ENCODE results near the gene NSG1.
"Not testable (repeated sequence)": the region's sequence is repeated elsewhere in the genome, so short reads cannot be mapped to it uniquely, and the experiment has no call there.

The NSG1 gene, protein sequence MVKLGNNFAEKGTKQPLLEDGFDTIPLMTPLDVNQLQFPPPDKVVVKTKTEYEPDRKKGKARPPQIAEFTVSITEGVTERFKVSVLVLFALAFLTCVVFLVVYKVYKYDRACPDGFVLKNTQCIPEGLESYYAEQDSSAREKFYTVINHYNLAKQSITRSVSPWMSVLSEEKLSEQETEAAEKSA

DNA sequence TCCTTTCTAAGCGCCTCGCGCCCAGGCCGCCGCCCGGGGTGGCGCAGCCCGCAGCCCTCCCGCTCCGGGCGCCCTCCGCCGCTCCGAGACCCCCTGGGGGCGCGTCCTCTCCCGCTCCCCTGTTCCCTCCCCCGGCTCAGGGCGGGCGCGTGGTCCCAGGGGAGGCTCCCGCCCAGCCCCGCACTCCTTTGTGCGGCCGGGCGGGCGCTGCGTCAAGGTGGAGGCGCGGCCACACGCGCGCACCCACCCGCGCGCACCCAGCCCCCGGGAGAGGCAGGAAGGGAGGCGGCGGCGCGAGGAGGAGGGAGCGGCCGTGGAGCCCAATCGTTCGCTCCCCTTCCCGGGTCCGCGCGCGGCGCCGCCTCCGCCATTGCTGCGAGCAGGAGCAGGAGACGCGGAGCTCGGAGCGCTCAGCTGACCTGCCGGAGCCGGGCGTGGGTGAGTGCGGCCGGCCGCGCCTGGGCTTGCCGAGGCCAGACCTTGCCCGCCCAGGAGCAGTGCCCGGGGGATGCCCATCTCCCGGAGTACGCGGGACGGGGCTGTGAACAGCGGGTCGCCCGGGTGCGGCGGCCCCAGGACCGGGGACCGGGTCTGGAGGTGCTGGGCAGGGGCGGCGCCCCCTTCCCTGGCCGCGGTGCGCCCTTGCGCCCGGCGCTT is at the start of gene NSG1:
Gene NSG1, plus strand, starts transcription at position 367 of the 657 bp plus-strand sequence. CDS start 528 bp downstream, outside the sequence.
- peak; percentile 72 for DNase-seq (ENCODE audit: low spot score)

DNA sequence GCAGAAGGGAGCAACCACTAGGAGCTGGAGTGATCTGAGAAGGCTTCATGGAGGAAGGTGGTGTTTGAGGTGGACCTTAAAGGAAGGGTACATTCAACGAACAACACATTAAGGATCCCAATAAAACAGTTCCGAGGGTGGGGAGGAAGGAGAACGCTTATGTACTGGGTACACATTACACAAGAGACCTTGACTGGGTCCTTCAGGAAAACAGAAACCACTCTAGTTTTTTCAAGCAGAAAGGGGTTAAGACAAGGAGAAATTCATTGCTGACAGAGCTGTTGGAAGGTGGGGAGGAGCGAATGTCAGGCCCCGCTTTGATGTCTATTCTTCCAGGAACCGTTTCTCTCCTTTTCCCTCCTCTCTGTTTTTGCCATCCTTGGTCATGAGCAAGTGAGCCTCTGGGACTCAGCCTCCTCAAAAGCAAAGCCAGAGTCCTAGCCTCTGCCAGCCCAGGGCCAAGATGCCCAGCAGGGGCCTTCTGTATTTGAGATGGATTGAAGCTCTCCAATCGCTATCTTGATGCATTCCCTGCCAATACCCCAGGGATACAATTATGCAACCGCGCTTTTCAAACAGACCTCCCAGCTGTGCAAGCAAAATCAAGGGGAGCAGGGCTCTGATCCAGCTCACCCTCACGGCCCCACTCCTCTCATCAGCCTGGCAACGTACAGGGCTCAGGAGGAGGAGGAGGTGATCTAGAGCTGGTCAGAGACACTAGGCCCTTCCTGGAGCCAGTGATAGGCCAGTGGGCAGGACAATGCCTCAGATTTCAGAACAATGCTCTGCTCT is 48.5 kb upstream of the NSG1 start:
- DNase-seq (ENCODE audit: low spot score), result no peak

DNA sequence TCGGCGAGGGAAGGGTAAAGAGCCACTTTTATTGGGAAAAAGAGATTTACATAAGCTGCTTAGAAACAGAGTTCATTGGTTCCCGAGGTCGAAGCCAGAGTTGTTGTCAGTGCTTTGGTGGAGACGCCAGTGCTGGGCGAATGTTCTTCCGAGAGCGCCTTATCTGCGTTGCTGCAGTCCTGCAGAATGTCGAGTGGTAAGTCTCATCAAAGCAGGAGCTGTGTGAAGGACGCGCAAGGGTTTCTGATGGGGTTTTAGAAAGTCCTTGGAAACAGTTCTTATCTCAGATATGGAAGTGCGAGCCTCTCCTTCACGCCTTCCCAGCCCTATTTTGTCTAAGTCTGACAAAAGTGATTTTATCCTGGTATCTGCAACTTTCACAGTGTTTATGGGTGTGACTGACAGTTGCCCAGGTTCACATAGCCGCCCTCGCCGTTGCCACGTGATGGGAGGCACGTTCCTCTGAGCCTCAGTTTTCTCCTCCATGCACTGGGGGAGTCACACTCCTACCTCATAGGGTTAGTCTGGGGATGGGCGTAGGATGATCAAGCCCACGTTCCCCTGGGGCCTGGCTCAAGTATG is 47.3 kb upstream of the NSG1 start:
- DNase-seq (ENCODE audit: low spot score), result no peak

DNA sequence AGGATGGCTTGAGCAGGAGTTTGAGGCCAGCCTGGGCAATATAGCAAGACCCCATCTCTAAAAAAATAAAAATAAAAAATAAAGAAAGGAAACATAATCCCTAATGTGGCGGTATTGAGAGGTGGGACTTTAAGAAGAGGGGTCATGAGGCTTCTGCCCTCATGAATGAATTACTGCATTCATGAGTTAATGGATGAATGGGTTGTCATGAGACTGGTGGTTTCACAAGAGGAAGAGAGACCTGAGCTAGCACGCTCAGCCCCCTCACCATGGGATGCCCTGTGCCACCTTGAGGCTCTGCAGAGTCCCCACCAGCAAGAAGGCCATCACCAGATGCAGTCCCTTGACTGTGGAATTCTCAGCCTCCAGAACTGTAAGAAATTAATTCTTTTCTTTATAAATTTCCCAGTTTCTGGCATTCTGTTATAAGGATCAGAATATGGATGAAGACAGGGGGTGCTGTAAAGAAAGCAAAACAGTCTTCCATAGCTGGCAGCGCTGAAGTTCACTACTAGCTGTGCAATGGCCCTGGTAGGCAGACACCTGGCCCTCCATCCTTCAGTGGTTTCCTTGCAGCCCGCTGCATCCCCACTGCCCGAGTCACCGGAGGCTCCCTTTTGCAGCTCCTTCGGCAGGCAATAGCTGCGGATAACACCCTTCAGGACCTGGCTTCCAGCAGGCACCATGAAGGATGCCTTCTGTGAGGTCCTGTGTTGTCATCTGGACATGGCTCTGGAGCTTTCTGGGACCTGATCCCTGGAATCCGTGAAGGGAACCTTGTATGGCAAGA is 44.8 kb upstream of the NSG1 start:
- DNase-seq (ENCODE audit: low spot score), result no peak

DNA sequence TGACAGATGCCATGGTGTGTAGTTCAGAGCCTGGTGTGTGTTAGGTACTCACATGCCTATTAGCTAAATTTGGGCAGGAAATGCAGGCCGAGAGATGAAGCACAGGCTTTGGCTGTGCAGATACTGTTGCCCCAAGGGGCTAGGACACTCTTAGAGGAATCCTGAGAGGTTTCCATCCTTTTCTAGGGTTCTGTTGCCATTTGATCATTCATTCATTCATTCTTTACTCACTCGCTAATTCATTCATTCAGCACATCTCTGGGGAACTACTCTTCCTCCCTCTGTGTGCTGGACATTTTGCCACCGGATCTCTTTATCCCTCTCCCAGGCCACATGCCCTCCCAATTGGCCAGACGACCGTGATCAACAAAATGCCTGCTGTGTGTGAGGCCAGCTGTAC is 43.9 kb upstream of the NSG1 start:
- no peak for DNase-seq (ENCODE audit: low spot score)

DNA sequence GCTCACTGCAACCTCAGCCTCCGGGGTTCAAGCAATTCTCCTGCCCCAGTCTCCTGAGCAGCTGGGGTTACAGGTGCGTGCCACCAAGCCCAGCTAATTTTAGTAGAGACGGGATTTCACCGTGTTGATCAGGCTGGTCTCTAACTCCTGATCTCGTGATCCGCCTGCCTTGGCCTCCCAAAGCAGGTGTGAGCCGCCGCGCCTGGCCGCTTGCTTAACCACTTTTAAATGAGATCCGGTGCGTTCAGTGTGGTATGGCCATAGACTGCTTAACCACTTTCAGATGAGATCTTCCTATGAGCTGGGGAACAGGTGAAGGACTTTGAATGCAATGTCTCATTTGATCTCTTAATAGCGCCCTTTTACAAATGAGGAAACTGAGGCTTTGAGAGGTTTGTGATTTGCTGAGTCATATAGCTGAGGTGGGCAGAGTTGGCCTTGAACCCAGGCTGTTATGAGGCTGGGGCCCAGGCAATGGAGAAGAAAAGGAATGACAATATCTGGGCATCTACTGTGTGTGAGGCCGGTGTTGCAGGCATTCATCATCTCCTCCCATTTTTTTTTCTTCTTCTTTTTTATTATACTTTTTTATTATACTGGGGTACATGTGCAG is 41.9 kb upstream of the NSG1 start:
- no peak for DNase-seq (ENCODE audit: low spot score)

DNA sequence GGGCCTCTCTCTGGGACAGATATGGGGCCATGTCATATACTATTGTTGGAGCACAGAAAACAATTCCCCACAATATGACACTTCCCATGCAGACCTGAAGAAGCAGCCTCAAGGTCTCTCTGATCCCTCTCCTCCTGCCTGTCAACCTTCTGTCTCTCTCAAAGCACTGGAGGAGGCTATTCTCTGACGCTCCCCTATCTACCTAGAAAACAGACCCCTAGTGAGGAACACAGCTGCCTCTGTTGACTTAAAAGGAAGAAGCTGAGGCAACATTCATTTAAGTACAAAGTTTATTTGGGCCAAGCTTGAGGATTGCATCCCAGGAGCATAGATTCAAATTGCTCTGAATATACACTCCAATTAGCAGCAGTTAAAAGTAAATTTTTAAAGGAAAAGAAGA is 39.3 kb upstream of the NSG1 start:
- DNase-seq (ENCODE audit: low spot score), result no peak

DNA sequence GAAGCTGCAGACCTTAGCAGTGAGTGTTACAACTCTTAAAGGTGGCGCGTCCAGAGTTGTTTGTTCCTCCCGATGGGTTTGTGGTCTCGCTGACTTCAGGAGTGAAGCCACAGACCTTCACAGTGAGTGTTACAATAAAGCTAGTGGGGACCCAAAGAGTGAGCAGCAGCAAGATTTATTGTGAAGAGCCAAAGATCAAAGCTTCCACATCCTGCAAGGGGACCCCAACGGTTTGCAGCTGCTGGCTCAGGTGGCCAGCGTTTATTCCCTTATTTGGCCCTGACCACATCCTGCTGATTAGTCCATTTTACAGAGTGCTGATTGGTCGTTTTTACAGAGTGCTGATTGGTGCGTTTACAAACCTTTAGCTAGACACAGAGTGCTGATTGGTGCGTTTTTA is 38.3 kb upstream of the NSG1 start:
- not testable (repeated sequence) for DNase-seq (ENCODE audit: low spot score)

DNA sequence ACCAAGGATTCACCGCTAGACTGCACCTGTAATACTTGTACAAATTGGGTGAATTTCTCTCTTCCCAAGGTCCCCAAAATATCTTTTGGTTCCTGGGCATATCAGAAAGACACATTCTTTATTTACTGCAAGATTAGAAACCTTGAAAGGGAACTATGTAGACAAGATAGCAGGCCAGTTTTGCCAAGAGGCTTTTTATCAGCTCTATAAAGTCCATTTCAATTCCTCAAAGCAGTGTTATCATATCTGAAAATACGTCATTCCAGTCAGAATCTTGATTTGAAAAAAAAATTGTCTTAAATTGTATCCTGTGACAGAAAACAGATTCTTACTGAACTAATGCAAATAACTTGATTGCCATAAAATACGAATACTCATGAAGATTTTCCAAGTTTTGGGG is 37.0 kb upstream of the NSG1 start:
- no peak for DNase-seq (ENCODE audit: low spot score)

DNA sequence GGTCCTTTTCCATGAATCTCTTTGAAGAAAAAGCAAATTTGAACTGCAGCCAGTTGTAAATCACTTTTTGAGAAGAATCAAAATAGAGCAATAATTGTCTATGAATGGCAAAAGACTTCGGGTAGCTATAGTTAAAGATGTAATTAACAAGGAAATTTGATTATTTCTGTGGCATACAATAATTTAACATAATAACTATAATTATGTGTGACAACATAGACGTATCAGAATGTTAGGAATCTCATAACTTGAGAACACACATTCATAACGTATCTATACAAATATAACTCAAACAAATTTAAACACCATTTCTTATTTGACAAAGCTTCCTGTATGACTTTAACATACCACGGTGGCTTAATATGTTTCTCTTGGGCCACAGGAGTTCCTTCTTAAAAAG is 36.0 kb upstream of the NSG1 start:
- no peak for DNase-seq (ENCODE audit: low spot score)

DNA sequence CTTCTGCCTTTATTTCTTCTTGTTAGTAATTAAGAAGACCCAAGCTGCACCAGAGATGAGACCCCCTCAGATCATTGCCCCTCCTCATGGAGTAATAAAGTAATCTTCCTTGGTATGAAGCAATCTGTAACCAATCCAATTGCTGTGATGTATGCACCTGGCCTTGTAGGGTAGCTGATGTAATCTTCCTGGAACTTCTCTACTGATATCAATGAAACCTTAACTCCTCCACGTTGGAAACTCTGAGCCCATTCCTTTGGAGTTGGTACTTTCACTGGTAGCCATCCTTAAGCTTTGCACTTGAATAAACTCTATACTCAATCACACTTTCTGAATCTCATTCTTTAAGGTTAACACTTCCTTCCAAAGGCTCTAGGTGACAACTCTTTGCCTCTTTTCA is 31.6 kb upstream of the NSG1 start:
- no peak for DNase-seq (ENCODE audit: low spot score)

DNA sequence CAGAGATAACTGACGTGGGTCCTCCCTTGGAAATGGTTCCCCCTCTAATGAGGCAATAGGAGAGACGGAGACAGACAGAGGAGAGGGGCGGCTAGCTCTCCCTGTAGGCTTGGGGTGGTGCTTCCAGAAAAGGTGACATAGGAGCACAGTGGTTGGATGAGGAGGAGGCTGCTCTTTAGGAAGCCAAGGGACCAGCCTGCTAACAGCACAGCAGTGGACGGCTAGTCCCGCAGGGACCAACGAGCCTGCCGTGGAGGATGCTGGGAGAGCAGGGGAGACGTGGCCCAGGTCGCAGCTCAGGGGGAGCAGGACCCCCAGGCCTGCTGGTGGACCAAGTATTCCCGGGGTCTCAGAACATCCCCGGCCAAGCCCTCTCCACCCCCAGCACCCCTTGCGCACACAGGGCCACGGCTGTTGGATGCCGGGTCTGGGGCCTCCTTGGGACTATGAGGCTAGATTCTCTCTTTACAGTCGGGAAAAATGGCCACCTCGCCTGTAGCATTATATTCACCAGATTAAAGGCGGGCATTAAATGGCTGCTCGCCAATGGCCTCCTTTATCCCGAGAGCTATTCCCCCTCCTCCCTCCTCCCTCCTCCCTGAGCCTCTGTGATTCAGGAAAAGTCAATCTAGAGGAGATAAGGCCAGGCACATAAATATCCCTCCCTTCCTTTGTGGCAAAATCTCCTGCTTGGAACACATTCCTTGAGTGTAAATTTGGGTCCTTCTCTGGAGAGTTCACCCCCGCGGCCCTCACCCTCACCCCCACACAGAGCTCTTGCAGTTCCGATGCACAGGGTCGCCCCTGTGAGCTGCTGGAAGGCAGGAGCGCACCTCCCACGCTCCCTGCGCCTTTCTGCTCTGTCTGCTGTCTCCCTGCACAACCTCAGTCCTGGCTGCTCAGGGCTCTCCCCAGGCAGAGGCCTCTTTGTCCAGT is 30.5 kb upstream of the NSG1 start:
- no peak for DNase-seq (ENCODE audit: low spot score)

DNA sequence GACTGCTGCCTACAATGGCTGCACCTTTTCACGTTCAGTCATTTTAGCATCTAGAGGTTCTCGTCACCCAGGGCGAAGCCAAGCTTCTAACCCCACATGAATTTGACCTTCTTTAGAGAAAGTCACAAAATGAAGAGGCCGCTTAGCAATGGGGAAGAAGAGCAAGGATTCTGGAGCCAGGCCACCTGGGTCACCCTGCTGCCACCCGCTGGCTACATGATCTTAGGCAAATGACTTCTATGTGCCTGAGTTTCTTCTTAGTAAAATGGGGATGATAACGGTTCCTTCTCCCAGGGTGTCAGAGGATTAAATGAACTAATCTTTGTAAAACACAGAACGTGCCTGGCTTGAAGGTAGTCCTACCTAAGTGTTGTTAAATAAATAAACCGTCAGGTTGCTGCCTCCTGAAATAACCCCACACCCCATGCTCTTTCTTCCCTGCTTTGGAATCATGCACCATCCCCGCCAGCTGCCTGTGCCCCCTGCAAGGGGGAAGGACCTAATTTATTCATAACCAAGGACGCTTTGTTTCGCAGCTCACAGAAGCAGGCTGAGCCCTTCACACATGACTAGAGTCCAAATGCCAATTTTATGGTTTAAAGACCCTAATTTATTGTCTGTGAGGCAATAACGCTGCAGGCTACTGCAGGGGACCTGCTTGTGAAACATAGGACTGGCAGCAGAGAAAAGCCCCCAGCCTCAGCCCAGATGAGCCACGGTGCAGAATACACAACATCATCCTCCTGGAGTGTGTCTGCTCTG is 28.6 kb upstream of the NSG1 start:
- no peak for DNase-seq (ENCODE audit: low spot score)

DNA sequence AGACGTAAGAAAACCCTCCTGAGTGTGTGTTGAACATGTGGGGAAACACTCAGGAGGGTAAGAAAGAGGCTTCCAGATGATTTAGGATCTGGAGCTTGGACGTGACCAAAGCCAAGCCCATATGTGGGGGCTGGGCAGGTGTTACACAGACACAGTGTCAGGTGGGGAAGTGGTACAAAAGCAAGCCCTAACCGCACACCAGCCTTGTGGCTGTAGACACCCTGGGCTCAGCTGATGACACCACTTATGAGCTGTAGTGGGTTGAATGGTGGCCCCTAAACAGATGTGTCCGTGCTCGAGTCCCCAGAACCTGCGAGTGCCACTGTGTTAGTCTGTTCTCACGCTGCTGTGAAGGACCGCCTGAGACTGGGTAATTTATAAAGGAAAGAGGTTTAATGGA is 25.0 kb upstream of the NSG1 start:
- no peak for DNase-seq (ENCODE audit: low spot score)

DNA sequence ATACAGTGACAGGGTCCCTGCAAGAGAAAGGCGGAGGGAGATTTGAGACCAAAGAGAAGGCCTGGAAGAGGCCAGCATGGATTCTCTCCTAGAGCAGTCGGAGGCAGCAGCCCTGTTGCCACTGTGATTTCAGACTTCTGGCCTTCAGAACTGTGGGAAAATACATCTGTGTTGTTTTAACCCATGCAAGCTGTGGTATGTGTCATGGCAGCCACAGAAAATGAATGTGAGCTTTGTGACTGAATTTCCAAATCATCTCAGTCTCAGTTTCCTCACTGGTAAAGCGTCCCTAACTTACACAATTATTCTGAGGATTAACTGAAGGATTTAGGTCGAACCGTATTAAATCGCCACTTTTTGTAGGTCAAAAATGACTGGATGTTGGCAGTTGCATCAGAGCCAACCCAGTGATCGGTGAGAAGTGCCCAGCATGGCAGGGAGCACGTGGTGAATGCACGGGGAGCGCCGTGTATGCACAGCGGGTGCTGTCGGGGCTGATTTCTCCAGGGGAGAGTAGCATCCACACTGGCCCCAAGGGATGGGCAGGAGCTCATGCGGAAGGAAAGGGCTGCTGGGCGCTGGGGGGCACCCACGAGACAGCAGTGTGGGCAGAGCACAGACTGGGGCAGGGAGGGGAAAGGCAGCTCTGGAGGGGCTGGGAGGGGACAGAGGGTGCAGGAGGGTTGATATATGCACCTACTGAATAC is 23.8 kb upstream of the NSG1 start:
- no peak for DNase-seq (ENCODE audit: low spot score)

DNA sequence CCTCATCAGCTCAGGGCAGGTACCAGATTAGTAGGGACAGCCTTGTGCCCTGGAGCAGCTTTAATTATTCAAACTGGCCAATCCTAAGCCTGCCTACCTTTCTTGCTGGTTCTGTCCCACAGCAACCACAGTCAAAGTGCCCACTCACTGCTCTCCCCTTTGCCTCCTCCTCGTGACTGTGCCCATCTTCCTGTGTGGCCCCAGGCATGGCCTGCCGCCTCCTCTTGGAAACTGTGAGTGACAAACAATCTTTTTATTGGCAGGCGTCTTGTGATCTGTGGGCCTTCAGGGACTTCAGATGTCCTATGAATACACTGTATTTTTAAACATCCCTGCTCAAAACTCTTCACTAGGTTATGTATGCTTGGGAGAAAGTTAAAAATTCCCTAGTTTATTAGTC is 22.8 kb upstream of the NSG1 start:
- no peak for DNase-seq (ENCODE audit: low spot score)

DNA sequence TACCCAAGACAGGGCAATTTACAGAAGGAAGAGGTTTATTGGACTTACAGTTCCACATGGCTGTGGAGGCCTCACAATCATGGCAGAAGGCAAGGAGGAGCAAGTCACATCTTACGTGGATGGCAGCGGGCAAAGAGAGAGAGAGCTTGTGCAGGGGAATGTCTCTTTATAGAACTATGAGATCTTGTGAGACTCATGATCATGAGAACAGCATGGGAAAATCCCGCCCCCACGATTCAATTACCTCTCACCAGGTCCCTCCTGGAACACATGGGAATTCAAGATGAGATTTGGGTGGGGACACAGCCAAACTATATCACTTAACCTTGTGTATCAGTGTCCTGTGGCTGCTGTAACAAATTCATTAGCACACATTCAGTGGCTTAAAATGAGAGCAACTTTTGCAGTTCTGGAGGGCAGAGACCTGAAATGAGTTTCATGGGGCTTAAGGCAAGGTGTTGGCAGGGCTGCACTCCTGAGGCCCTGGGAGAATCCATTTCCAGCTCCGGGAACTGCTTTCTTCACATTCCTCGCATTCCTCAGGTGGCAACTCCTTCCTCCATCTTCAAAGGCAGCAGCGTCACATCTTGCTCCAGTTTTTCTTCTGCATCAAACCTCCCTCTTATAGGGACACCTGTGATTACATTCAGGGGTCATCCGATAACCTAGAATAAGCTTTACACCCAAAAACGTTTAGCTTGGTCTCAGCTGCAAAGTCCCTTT is 22.3 kb upstream of the NSG1 start:
- DNase-seq (ENCODE audit: low spot score), result no peak

DNA sequence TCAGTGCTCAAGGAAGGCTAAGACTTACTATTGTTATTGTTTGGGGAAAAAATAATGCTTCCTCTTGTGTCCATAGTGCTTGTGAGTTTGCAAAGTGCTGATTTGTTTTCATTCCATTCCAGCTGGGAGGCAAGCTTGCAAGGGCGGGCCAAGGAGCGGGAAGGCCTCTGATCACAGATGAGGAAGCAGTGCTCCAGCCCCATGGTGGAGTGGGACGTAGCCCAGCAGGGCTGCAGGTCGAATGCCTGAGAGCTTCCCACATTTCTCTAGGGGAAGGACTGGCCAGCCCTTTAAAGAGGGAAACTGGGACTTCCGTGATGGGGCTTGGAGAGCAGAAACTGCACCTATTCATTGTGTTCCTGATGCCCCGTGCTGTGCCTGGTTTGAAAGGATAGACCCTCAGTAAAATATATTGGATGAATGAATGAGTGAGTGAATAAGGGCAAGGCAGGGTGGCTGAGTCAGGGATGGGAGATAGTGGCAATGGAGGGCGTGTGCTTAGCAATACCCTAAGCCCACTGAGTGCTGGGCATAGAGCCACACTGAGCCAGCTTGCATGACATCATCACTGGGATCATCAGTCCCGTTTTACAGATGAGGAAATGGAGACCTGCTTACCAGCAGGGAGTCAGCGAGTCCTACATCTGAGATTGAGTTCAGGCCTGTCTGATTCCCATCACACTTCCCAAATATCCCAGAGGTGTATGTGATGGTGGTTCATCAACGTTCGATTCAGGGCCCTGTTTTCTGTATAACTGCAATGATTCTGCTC is 17.9 kb upstream of the NSG1 start:
- DNase-seq (ENCODE audit: low spot score), result no peak
